CD4-positive, alpha-beta memory T cell (primary cell): ENCODE results near the gene SMC4. TPM values are rescaled to one million over a fixed set of nuclear protein-coding genes. Genes with fewer than 3 reads are reported as not detected.

ENCODE experiments used
- CTCF ChIA-PET: fragments of 350-600 bp; sonication (Branson Sonifier 250); formaldehyde crosslinking; loops from one replicate; lab custom pipeline; 2021; ENCODE audit warnings: inconsistent platforms; ENCODE audit not compliant: partially characterized antibody; lab: Charles Lee
- POLR2A ChIA-PET: fragments of 350-600 bp; sonication (Branson Sonifier 250); formaldehyde crosslinking; loops from one replicate; lab custom pipeline; 2021; ENCODE audit not compliant: partially characterized antibody; lab: Charles Lee
- DNase-seq, 5 donors: peaks; one replicate each; pipeline versions ENCODE4 v3.0.0 to v3.0.0-alpha.2; 2020 to 2022; ENCODE audit warnings: mixed read lengths in 1 of 5
- H3K27ac ChIP-seq: one replicate; pipeline ENCODE4 v1.7.0; 2013; ENCODE audit warnings: low read depth, low read length
- H3K27me3 ChIP-seq: 2 replicates; pipeline ENCODE4 v1.7.0; 2013; ENCODE audit warnings: mild to moderate bottlenecking, low read length, moderate library complexity; ENCODE audit not compliant: insufficient read depth
- H3K36me3 ChIP-seq: 2 replicates; pipeline ENCODE4 v1.7.0; 2013; ENCODE audit warnings: mild to moderate bottlenecking, low read length, moderate library complexity; ENCODE audit not compliant: insufficient read depth
- H3K4me1 ChIP-seq: 2 replicates; pipeline ENCODE4 v1.7.0; 2013; ENCODE audit warnings: mild to moderate bottlenecking, low read length, moderate library complexity; ENCODE audit not compliant: insufficient read depth
- H3K4me3 ChIP-seq, 2 donors: one replicate each; pipeline ENCODE4 v1.7.0; 2013; ENCODE audit warnings: low read length in 2 of 2, mild to moderate bottlenecking in 1 of 2
- H3K9me3 ChIP-seq, 2 donors: one replicate each; pipeline ENCODE4 v1.7.0; 2013; ENCODE audit warnings: low read length in 2 of 2, control low read depth in 1 of 2; ENCODE audit not compliant: control insufficient read depth in 1 of 2
- H3K27ac Mint-ChIP-seq, 7 donors: one replicate each; pipeline ENCODE4 v1.8.0; 2020 to 2021; ENCODE audit warnings: mixed read lengths in 7 of 7, mild to moderate bottlenecking in 6 of 7, inconsistent platforms in 3 of 7, moderate library complexity in 3 of 7
- H3K27me3 Mint-ChIP-seq, 2 donors: one replicate each; pipeline ENCODE4 v1.8.0; 2020 to 2021; ENCODE audit warnings: mixed read lengths in 2 of 2
- H3K36me3 Mint-ChIP-seq, 2 donors: one replicate each; pipeline ENCODE4 v1.8.0; 2020 to 2021; ENCODE audit warnings: mixed read lengths in 2 of 2, inconsistent platforms in 1 of 2, mild to moderate bottlenecking in 1 of 2
- H3K4me1 Mint-ChIP-seq, 4 donors: one replicate each; pipeline ENCODE4 v1.8.0; 2020 to 2021; ENCODE audit warnings: mixed read lengths in 4 of 4, mild to moderate bottlenecking in 1 of 4
- H3K4me3 Mint-ChIP-seq, 8 donors: one replicate each; pipeline ENCODE4 v1.8.0; 2020 to 2021; ENCODE audit warnings: mixed read lengths in 8 of 8, mild to moderate bottlenecking in 7 of 8, moderate library complexity in 6 of 8, inconsistent platforms in 3 of 8
- H3K9me3 Mint-ChIP-seq, 8 donors: one replicate each; pipeline ENCODE4 v1.8.0; 2020 to 2021; ENCODE audit warnings: mixed read lengths in 8 of 8, mild to moderate bottlenecking in 5 of 8, inconsistent platforms in 3 of 8, moderate library complexity in 1 of 8
- intact Hi-C: fragments of 100-400 bp; cut with micrococcal nuclease; formaldehyde crosslinking; loops from one replicate; pipeline ENCODE4 v1.15.1; 2023
- polyA plus RNA-seq, 2 donors: library from polyadenylated mRNA; unstranded; fragments of 300-500 nt; fragmentation: Illumina TruSeq; gene quantifications; one replicate each; pipeline ENCODE4 v1.2.3, GENCODE V29; 2021
- total RNA-seq, 2 experiments: library from RNA; stranded (reverse); gene quantifications; one replicate each; pipeline ENCODE4 v1.2.3, GENCODE V29; 2021

The SMC4 gene
- total and polyA plus RNA-seq, 4 experiments from 2014 or later, result 33.2 to 74.3 (median 66.7) TPM

GRCh38 chr3:160379628-160380214 is 19.7 kb upstream of the SMC4 start:
- Mint-ChIP-seq H3K36me3 (peaks cover 30 to 49% of the 10 kb centered on the region in 2 donors), H3K27ac (no peak overlapping the region), H3K9me3 (no peaks in the 10 kb centered on the region), H3K4me3 (no peak overlapping the region), H3K4me1 (no peaks in the 10 kb centered on the region), H3K27me3 (no peaks in the 10 kb centered on the region)
- Histone ChIP-seq H3K9me3 (no peaks in the 10 kb centered on the region), H3K27ac (no peak overlapping the region), H3K4me1 (no peaks in the 10 kb centered on the region), H3K27me3 (no peaks in the 10 kb centered on the region), H3K36me3 (peaks cover 8% of the 10 kb centered on the region), H3K4me3 (no peak overlapping the region)
- no peak for DNase-seq
- ChIA-PET CTCF (no interaction called here), POLR2A (no interaction called here)
- intact Hi-C loops, result no loop called here

GRCh38 chr3:160381470-160381869 is 18.0 kb upstream of the SMC4 start:
- Mint-ChIP-seq H3K27me3 (no peaks in the 10 kb centered on the region), H3K4me3 (no peak overlapping the region), H3K36me3 (peaks cover 20 to 39% of the 10 kb centered on the region in 2 donors), H3K9me3 (no peaks in the 10 kb centered on the region), H3K27ac (no peak overlapping the region), H3K4me1 (peaks cover 0 to 11% (median 5%) of the 10 kb centered on the region in 4 donors)
- Histone ChIP-seq H3K27me3 (no peaks in the 10 kb centered on the region), H3K27ac (no peak overlapping the region), H3K9me3 (no peaks in the 10 kb centered on the region), H3K4me3 (no peak overlapping the region), H3K4me1 (no peaks in the 10 kb centered on the region), H3K36me3 (no peaks in the 10 kb centered on the region)
- no peak for DNase-seq
- CTCF ChIA-PET, result no interaction called here
- intact Hi-C loops, result no loop called here
- POLR2A ChIA-PET, result interaction anchor here (1.2 kb wide), 1 partner anchor 28 kb away, joined by 3 read pairs; no protein-coding TSS in a partner anchor

GRCh38 chr3:160384639-160385318 is 14.7 kb upstream of the SMC4 start:
- H3K27me3 ChIP-seq, result no peaks in the 10 kb centered on the region
- H3K4me1 ChIP-seq, result no peaks in the 10 kb centered on the region
- ChIA-PET CTCF (no interaction called here), POLR2A (no interaction called here)
- no peak for DNase-seq
- no peaks in the 10 kb centered on the region for H3K9me3 Mint-ChIP-seq
- no peaks in the 10 kb centered on the region for H3K36me3 ChIP-seq
- H3K27ac ChIP-seq, result no peak overlapping the region
- peaks cover 5 to 13% (median 9%) of the 10 kb centered on the region in 4 donors for H3K4me1 Mint-ChIP-seq
- H3K27me3 Mint-ChIP-seq, result no peaks in the 10 kb centered on the region
- peaks cover 15 to 19% of the 10 kb centered on the region in 2 donors for H3K36me3 Mint-ChIP-seq
- no peak overlapping the region for H3K4me3 ChIP-seq
- H3K4me3 Mint-ChIP-seq, result no peak overlapping the region
- H3K9me3 ChIP-seq, result no peaks in the 10 kb centered on the region
- intact Hi-C loops, result no loop called here
- H3K27ac Mint-ChIP-seq, result no peak overlapping the region

GRCh38 chr3:160390565-160391138 is 8.8 kb upstream of the SMC4 start:
- peaks cover 5% of the 10 kb centered on the region for H3K4me1 ChIP-seq
- no peak overlapping the region for H3K27ac ChIP-seq
- no peaks in the 10 kb centered on the region for H3K27me3 Mint-ChIP-seq
- H3K9me3 Mint-ChIP-seq, result no peaks in the 10 kb centered on the region
- DNase-seq, result no peak
- ChIA-PET CTCF (interaction anchor here (1.2 kb wide), 1 partner anchor 23 kb away, joined by 3 read pairs; no protein-coding TSS in a partner anchor), POLR2A (interaction anchor here (1.0 kb wide), 1 partner anchor 9 kb away, joined by 4 read pairs; no protein-coding TSS in a partner anchor)
- H3K27ac Mint-ChIP-seq, result peak overlapping the region in 1 of 7 donors; percentile 15
- H3K4me3 ChIP-seq, result no peak overlapping the region
- no peaks in the 10 kb centered on the region for H3K36me3 ChIP-seq
- H3K36me3 Mint-ChIP-seq, result peaks cover 2 to 5% of the 10 kb centered on the region in 2 donors
- H3K9me3 ChIP-seq, result no peaks in the 10 kb centered on the region
- H3K4me1 Mint-ChIP-seq, result peaks cover 6 to 17% (median 16%) of the 10 kb centered on the region in 4 donors
- H3K4me3 Mint-ChIP-seq, result no peak overlapping the region
- intact Hi-C loops, result no loop called here
- no peaks in the 10 kb centered on the region for H3K27me3 ChIP-seq

GRCh38 chr3:160392798-160393197 is 6.7 kb upstream of the SMC4 start:
- no peak for DNase-seq
- Histone ChIP-seq H3K4me1 (peaks cover 6% of the 10 kb centered on the region), H3K4me3 (no peak overlapping the region), H3K27ac (no peak overlapping the region), H3K27me3 (no peaks in the 10 kb centered on the region), H3K36me3 (no peaks in the 10 kb centered on the region), H3K9me3 (no peaks in the 10 kb centered on the region)
- H3K36me3 Mint-ChIP-seq, result peaks cover 2 to 5% of the 10 kb centered on the region in 2 donors
- ChIA-PET CTCF (interaction anchor here (2.9 kb wide), 1 partner anchor 20 kb away, joined by 12 read pairs; no protein-coding TSS in a partner anchor), POLR2A (interaction anchor here (1.4 kb wide), 1 partner anchor 57 kb away, joined by 4 read pairs; the partner anchor contains the start of gene TRIM59)
- peaks cover 5 to 14% (median 13%) of the 10 kb centered on the region in 4 donors for H3K4me1 Mint-ChIP-seq
- H3K4me3 Mint-ChIP-seq, result no peak overlapping the region
- H3K27ac Mint-ChIP-seq, result no peak overlapping the region
- intact Hi-C loops, result no loop called here
- H3K27me3 Mint-ChIP-seq, result no peaks in the 10 kb centered on the region
- H3K9me3 Mint-ChIP-seq, result no peaks in the 10 kb centered on the region

GRCh38 chr3:160393346-160394008 is 6.0 kb upstream of the SMC4 start:
- no peaks in the 10 kb centered on the region for H3K27me3 ChIP-seq
- POLR2A ChIA-PET, result interaction anchor here (1.4 kb wide), 1 partner anchor 56 kb away, joined by 4 read pairs; the partner anchor contains the start of gene TRIM59
- Mint-ChIP-seq H3K4me1 (peaks cover 10 to 19% (median 18%) of the 10 kb centered on the region in 4 donors), H3K4me3 (no peak overlapping the region), H3K36me3 (peaks cover 4 to 5% of the 10 kb centered on the region in 2 donors), H3K27ac (peak overlapping the region in 1 of 7 donors; percentile 18), H3K9me3 (no peaks in the 10 kb centered on the region), H3K27me3 (no peaks in the 10 kb centered on the region)
- H3K36me3 ChIP-seq, result no peaks in the 10 kb centered on the region
- peaks cover 13% of the 10 kb centered on the region for H3K4me1 ChIP-seq
- CTCF ChIA-PET, result interaction anchor here (0.9 to 2.9 kb wide), 2 partner anchors 20 to 1729 kb away, joined by 3 to 12 read pairs; no protein-coding TSS in a partner anchor
- H3K9me3 ChIP-seq, result no peaks in the 10 kb centered on the region
- H3K27ac ChIP-seq, result no peak overlapping the region
- H3K4me3 ChIP-seq, result no peak overlapping the region
- DNase-seq, result no peak
- intact Hi-C loops, result no loop called here
